PC-9 (cell line): ENCODE data around the gene RTEL1. TPM values are rescaled to one million over a fixed set of nuclear protein-coding genes. Genes with fewer than 3 reads are reported as not detected.

Experiments used
- BruUV-seq: library from RNA; stranded (reverse); fragments of 400-500 nt; replicated peaks from 2 replicates; lab custom pipeline; 2021; lab: Mats Ljungman, UMichigan
- CTCF ChIA-PET: fragments of 300-600 bp; sonication (Branson Sonifier 250); formaldehyde crosslinking; loops from one replicate; lab custom pipeline; 2022; ENCODE audit warnings: antibody characterized with exemption; lab: Charles Lee
- POLR2A ChIA-PET: fragments of 300-600 bp; sonication (Branson Sonifier 250); formaldehyde crosslinking; loops from one replicate; lab custom pipeline; 2022; ENCODE audit warnings: antibody characterized with exemption; ENCODE audit not compliant: unreplicated experiment; lab: Charles Lee
- DNase-seq, 2 experiments: peaks; one replicate each; pipeline versions ENCODE4 v3.0.0 to v3.0.0-alpha.2; 2015 to 2022; ENCODE audit warnings: mixed read lengths in 1 of 2
- H2AFZ ChIP-seq: fragments of 200-600 bp; sonication (generic); 2 replicates; pipeline ENCODE4 v1.8.1; 2017; ENCODE audit warnings: antibody characterized with exemption
- H3F3A ChIP-seq: fragments of 200-600 bp; sonication (generic); 2 replicates; pipeline ENCODE4 v1.8.1; 2017; ENCODE audit warnings: antibody characterized with exemption, mild to moderate bottlenecking, low read depth; ENCODE audit not compliant: insufficient read depth
- H3K27ac ChIP-seq: fragments of 200-600 bp; sonication (generic); 2 replicates; pipeline ENCODE4 v1.6.1; 2016; ENCODE audit warnings: mixed run types
- H3K27me3 ChIP-seq: fragments of 200-600 bp; sonication (generic); 2 replicates; pipeline ENCODE4 v1.6.1; 2016; ENCODE audit warnings: low read depth, mixed run types; ENCODE audit not compliant: insufficient read depth
- H3K36me3 ChIP-seq: fragments of 200-600 bp; sonication (generic); 2 replicates; pipeline ENCODE4 v1.6.1; 2016; ENCODE audit warnings: low read depth, mixed run types
- H3K4me1 ChIP-seq: fragments of 200-600 bp; sonication (generic); replicated peaks from 2 replicates; pipeline ENCODE4 v1.6.1; 2016; ENCODE audit warnings: mixed run types; ENCODE audit not compliant: insufficient read depth
- H3K4me2 ChIP-seq: fragments of 200-600 bp; sonication (generic); 2 replicates; pipeline ENCODE4 v1.6.1; 2017; ENCODE audit warnings: mixed run types
- H3K4me3 ChIP-seq: fragments of 200-600 bp; sonication (generic); 2 replicates; pipeline ENCODE4 v1.6.1; 2016; ENCODE audit warnings: mixed run types
- H3K79me2 ChIP-seq: fragments of 200-600 bp; sonication (generic); 2 replicates; pipeline ENCODE4 v1.6.1; 2017; ENCODE audit warnings: low read depth, mixed run types
- H3K9me2 ChIP-seq: fragments of 200-600 bp; sonication (generic); 2 replicates; pipeline ENCODE4 v1.8.1; 2017; ENCODE audit warnings: mild to moderate bottlenecking; ENCODE audit not compliant: insufficient read depth
- H3K9me3 ChIP-seq: fragments of 200-600 bp; sonication (generic); 2 replicates; pipeline ENCODE4 v1.8.1; 2016; ENCODE audit warnings: low read depth; ENCODE audit not compliant: insufficient read depth
- H4K20me1 ChIP-seq: fragments of 200-600 bp; sonication (generic); 2 replicates; pipeline ENCODE4 v1.8.1; 2017; ENCODE audit not compliant: insufficient read depth
- EZH2 ChIP-seq: fragments of 200-600 bp; sonication (generic); IDR thresholded peaks from 2 replicates; pipeline ENCODE4 v1.8.0; 2017; ENCODE audit warnings: antibody characterized with exemption, low read depth
- intact Hi-C: fragments of 100-400 bp; cut with micrococcal nuclease; formaldehyde crosslinking; loops from one replicate; pipeline ENCODE4 v1.10.0; 2022; ENCODE audit not compliant: unreplicated experiment
- total RNA-seq: library from RNA; stranded (reverse); gene quantifications from 2 replicates; pipeline ENCODE4 v1.2.3, GENCODE V29; 2021
- TF ChIP-seq, protein P1 (sequence below): fragments of 200-600 bp; sonication (generic); conservative IDR thresholded peaks from 2 replicates; pipeline ENCODE4 v1.6.1; 2017; ENCODE audit warnings: mixed run types, antibody characterized with exemption, mild to moderate bottlenecking, moderate library complexity

RTEL1 gene
- total RNA-seq, 1 experiment from 2014 or later: 36.0 TPM

GRCh38 chr20:63652192-63652980, 5.7 kb upstream of the RTEL1 start:
- CTCF ChIA-PET: interaction anchor here (0.6 kb wide), 1 partner anchor 27 kb away, joined by 5 read pairs; no protein-coding TSS in a partner anchor
- intact Hi-C loops: no loop called here
- Histone ChIP-seq H3K9me2 (no peaks in the 10 kb centered on the region), H3K79me2 (no peaks in the 10 kb centered on the region), H3K27me3 (no peaks in the 10 kb centered on the region), H3K4me3 (peak overlapping the region; percentile 42; the same call in 1 of the 2 replicates), H4K20me1 (no peaks in the 10 kb centered on the region), H3K36me3 (no peaks in the 10 kb centered on the region), H3K4me2 (peak overlapping the region; percentile 72), H3K27ac (no peak overlapping the region), H3K4me1 (peaks cover 2% of the 10 kb centered on the region; the same call in 1 of the 2 replicates), H3F3A (peaks cover 35% of the 10 kb centered on the region), H3K9me3 (no peaks in the 10 kb centered on the region), H2AFZ (no peak overlapping the region)
- no peak for DNase-seq
- POLR2A ChIA-PET: no interaction called here
- no TSS peak for BruUV-seq
- no peak for TF ChIP-seq EZH2
- TF ChIP-seq, protein P1, sequence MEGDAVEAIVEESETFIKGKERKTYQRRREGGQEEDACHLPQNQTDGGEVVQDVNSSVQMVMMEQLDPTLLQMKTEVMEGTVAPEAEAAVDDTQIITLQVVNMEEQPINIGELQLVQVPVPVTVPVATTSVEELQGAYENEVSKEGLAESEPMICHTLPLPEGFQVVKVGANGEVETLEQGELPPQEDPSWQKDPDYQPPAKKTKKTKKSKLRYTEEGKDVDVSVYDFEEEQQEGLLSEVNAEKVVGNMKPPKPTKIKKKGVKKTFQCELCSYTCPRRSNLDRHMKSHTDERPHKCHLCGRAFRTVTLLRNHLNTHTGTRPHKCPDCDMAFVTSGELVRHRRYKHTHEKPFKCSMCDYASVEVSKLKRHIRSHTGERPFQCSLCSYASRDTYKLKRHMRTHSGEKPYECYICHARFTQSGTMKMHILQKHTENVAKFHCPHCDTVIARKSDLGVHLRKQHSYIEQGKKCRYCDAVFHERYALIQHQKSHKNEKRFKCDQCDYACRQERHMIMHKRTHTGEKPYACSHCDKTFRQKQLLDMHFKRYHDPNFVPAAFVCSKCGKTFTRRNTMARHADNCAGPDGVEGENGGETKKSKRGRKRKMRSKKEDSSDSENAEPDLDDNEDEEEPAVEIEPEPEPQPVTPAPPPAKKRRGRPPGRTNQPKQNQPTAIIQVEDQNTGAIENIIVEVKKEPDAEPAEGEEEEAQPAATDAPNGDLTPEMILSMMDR: no peak

- no peaks in the 10 kb centered on the region for H3K9me2 ChIP-seq
- no peaks in the 10 kb centered on the region for H3K79me2 ChIP-seq
- no peaks in the 10 kb centered on the region for H3K27me3 ChIP-seq
- peak within 1 kb of the TSS; percentile 42; the same call in 1 of the 2 replicates for H3K4me3 ChIP-seq
- no TSS peak for BruUV-seq
- DNase-seq: peak; percentile 53 to 83
- no peaks in the 10 kb centered on the region for H3K36me3 ChIP-seq
- no peak for TF ChIP-seq EZH2
- TF ChIP-seq, protein P1: no peak
- H3K27ac ChIP-seq: no peak within 1 kb of the TSS
- peaks cover 8% of the 10 kb centered on the region; the same call in 1 of the 2 replicates for H3K4me1 ChIP-seq
- no peaks in the 10 kb centered on the region for H3K9me3 ChIP-seq
- POLR2A ChIA-PET: no interaction called here
- CTCF ChIA-PET: interaction anchor here (0.7 kb wide), 1 partner anchor 309 kb away, joined by 3 read pairs; no protein-coding TSS in a partner anchor
- no peaks in the 10 kb centered on the region for H4K20me1 ChIP-seq
- no peak within 1 kb of the TSS for H2AFZ ChIP-seq
- intact Hi-C loops: no loop called here
- peak within 1 kb of the TSS; percentile 72 for H3K4me2 ChIP-seq
- peaks cover 30% of the 10 kb centered on the region for H3F3A ChIP-seq
Measured at GRCh38 chr20:63653041-63653973, 4.8 kb upstream of the RTEL1 start, which contains the start of gene STMN3. Gene STMN3 (minus strand): TSS chr20:63653424. CDS start chr20:63653345, 79 bp downstream.
